GDM1 (cell line): ENCODE data around the gene SMARCAL1.

ENCODE experiments used
- DNase-seq: peaks from one replicate; lab custom pipeline; 2025; lab: John Stamatoyannopoulos, UW

Gene SMARCAL1

DNA sequence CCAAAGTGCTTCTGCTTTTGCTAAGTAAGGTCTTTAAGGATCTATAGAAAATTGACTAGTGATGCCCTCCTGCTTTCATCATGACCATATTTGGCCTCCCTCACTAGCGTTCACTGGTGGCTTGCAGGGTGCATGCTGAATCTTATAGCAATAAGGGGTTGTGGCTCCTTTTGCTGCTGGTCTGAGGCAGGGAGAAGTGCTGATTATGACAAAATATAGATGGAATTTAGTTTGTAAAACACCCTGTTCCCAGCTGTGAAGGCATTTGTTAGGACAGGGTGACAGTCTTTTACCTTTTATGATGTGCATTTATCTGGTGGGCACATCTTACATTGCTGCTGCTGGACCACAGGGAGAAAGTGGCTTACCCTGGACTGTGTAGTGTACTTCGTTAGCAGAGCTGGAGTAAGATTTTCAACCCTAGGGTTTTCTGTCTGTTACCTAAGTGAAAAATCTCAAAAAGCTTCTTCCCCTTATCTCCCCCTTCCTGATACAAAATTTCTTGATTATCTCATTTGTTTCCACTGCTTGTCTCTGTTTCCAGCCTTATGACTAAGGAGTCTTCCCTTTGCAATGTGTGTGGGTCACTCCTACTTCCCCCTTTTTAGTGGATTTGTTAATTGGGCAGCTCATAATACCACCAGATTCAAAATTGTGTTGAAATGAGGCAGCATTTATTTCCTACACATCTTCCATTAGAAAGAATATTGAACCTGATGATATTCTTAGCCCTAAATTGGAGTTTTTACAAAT is 65.2 kb downstream of the SMARCAL1 start:
- no peak for DNase-seq

DNA sequence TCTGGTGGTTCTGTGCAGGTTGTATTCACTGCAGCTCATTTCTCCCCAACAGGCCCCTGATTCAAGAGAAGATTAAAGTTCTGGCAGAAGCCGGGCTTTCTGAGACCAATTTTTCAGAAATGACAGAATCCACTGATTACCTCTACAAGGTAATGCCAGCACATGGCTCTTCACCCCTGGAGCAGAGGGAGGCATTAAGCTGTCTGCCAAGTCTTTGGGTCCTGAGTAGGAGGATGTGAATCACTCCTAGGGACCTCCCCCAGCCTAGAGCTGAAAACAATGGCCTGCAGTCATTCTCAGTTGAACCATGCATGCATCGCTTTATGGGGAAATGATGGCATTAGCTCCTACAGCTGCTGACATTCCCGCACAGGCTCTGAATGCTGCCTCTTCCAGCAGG is 65.9 kb downstream of the SMARCAL1 start:
- DNase-seq, result peak; percentile 9

DNA sequence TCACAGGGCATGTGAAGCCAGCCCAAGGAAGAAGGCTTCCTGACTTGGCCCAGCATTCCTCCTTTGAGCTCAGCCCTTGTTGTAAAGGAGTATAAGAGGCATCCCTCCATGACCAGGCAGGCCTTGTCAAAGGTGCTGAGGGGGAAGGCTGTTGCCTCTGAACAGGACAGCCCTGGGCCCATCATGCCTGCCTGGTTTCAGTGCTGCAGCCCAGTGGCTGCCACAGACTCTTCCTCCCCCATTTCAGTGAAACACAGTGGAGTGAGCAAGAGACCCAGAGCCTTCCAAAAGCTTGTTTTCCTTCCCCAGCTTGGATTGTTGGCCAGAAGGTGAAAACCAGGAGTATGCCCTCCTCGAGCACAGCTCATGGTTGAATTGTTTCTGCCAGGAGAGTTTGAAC is 66.5 kb downstream of the SMARCAL1 start:
- DNase-seq, result no peak

DNA sequence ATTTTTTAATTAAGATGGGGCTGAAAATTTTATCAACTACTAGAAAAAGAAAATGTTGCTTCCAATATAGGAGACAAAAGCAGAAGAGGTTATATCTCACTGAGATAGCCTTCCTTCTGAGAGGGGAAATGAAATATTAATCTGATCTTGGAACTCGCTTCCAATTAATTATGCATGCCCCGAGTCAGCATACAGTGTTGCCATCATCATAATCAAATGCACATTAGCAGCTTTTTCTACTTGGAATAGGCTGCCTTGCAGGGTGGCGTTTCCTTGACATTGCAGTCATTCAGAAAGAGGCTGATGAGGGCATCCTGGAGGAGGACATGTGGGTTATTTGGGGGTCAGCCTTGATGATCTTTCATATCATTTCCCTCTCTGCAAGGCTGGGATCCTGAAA is 67.9 kb downstream of the SMARCAL1 start:
- no peak for DNase-seq

DNA sequence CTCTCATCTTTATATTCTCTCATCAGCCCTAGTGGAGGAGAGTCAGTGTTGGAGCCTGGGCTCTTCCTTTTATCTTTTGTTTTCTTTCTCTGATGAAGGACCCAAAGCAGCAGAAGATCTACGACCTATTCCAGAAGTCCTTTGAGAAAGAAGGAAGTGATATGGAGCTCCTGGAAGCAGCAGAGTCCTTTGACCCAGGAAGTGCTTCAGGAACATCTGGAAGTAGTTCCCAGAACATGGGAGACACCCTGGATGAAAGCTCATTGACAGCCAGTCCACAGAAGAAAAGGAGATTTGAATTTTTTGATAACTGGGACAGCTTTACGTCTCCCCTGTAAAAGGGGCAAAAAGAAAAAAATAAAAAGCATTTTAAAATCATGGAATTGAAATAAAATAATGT is 70.4 kb downstream of the SMARCAL1 start:
- DNase-seq, result no peak

DNA sequence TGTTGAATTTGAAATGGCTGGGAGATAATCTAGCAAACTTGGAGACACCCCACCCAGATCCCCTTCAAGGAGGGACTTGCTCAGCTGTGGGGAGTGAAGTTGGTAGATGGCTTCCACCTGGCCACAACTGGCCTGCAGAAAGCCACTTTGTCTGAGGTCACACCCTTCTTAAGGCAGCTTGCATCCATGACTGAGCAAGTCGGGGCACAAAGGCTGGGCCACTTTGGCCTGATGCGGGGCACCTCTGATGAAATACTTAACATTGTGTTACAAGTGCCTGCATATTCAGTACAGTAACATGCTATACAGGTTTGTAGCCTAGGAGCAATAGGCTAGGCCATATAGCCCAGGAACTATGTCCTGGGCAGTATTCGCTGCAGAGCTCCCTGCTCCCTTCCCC is 73.0 kb downstream of the SMARCAL1 start:
- no peak for DNase-seq

DNA sequence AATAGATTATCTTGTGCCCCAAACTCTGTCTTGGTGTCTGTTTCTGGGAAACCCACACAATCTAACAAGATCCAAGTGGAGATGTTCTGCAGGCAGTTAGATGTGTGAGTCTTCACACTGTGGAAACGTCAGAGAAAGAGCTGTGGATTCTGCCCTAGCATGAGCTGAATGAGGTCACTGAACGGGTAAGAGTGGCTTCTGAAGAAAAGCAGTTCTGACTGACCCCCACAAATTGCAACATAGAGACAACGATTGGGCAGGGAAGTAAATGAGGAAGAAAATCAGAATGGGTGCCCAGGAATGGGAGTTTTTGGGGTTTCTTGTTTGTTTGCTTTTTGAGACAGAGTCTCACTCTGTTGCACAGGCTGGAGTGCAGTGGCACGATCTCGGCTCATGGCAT is 73.5 kb downstream of the SMARCAL1 start:
- no peak for DNase-seq

DNA sequence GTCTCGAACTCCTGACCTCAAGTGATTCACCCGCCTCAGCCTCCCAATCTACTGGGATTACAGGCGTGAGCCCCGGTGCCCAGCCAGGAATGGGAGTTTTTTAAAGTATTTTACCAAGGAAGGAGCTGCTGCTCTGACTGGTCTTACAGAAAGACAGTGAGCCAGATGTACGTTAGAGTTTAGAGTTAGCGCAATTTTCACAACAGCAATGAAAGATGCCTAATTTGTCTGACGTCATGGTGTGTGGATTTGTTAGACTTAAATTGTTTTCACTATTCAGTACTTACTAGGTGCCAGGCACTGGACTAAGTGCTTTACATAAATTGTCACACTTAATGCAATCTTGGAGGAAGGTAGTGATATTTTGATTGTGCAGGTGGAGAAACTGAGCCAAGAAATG is 74.0 kb downstream of the SMARCAL1 start:
- DNase-seq, result no peak

DNA sequence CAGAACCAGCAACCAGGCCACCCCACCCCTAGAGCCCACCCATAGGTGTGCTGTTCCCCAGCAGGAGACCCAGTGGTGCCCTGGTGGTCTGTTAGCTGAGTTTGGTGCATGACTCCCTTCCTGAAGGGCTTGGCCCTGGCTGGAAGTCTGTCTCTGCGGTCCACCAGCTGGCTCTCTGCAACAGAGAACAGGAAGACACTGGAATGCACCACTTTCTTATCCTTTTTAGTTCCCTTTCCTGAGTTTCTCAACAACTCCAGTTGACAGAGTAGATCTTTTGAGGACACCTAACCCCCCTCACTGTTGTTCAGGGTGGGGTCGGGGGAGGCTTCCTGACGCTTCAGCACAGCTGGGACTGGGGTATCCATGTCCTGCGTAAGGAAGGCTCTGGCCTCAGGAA is 74.4 kb downstream of the SMARCAL1 start:
- DNase-seq, result peak; percentile 71

DNA sequence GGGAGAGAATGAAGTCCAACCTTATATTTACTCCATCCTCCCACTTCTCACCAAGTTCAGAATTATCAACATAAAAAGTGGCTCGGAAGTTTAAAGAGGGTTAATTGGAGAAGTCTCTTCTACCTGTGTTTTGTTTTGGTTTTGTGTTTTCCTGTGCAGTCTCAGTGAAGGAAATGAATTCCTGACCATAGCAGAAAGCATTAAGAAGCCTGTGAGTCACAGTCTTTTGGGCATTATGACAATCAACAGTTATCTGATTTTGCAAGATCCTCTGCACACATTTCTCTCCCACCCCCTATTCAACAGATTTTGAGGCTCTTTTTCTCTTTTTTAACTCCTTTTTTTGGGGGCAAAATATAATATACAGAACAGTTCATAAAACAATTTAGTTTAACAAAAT is 77.8 kb downstream of the SMARCAL1 start:
- peak; percentile 17 for DNase-seq

DNA sequence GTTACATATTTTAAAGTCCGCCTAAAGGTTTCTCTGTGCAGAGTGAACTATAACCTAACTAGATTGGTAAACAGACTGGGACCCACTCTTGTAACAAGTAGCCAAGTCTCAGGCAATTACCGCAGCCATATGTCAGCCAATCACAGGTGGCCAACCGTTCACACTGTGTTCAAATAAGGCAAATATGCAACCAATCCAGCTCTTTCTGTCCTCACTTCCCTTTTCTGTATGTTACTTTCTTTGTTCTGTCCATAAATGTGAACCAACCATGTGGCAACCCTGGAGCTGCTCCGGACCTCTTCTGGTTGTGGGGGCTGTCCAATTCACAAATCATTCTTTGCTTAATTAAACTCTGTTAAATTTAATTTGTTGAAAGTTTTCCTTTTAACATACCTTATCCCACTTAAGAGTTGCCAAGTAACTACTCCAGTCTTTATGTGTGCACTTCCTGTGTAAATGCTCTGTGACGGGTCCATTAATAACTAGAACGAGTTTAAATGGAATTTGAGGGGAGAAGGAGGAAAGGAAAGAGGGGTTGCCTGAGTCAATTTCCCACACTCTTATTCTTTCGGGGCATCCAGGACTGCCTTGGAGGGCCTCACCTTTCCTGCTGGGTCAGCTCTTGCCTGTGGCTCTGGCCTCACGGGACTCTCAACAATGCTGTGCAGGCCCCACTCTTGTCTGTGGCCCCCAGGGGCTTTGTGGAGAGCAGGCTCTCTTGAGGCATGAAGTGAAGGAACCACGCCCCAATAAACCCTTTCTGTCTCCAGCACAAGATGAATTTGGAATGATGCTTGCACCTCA is 79.7 kb downstream of the SMARCAL1 start:
- no peak for DNase-seq

DNA sequence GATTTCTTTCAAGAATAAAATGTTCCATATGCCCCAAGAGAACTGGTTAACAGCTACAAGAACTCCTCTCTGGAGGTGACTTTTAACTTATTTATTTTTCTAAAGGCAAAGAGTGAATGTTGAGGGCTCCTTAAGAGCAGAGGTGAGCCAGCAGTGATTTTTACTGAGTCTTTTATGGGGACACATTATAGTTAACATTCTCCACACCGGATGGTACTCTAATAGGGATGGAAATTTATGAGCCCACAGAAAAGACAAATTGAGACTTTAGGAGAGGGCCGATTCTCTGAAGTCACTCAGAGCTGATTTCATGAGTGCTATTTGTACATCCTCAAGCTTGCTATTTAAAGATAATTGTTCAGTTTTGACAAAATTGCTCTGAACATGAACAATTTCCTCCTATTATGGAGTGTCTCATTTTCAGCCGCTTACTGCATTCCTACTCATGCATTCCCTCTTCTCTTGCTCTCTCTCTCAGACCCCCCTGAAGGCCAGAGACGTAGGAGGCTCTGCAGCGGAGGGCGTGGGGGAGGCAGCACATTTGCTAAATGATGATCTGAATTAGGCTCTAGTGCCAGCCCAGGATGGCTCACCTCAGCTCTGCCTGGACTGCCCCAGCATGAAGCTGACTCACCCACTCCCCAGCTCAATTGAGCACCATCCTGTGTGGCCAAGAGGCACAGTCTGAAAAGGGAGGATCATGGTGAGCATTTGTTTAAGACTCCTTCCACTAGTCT is 80.5 kb downstream of the SMARCAL1 start:
- no peak for DNase-seq

DNA sequence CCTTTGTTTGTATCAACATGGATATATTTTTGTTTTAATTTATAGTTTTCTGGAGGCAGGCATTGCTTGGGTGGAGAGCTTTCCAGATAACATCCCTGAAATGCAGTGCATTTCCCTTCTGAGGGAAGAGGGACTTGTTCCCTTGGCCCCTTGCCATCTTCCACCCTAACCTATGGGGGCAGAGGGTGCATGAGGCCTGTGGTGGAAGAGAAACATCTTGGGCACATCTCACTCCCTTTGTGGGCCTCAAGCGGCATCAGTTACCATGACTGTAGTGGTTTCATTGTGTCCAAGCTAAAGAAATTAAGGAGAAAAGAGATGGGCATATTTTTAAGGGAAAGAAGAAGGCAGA is 81.0 kb downstream of the SMARCAL1 start:
- DNase-seq, result no peak

DNA sequence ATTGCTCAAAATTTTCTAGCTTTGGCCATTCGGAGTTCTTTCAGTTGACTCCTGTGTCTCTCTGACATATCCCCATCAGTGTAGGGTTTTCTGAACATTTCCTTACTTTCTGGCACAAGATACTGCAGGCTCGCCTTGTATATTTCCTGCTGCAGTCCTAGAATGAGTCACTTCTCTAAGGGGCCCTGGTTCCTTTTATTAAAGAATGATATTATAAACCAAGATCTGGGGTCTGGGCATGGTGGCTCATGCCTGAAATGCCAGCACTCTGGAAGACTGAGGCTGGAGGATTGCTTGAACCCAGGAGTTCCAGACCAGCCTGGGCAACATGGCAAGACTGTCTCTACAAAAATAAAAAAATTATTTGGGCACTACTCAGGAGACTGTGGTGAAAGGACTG is 83.4 kb downstream of the SMARCAL1 start:
- peak; percentile 44 for DNase-seq

DNA sequence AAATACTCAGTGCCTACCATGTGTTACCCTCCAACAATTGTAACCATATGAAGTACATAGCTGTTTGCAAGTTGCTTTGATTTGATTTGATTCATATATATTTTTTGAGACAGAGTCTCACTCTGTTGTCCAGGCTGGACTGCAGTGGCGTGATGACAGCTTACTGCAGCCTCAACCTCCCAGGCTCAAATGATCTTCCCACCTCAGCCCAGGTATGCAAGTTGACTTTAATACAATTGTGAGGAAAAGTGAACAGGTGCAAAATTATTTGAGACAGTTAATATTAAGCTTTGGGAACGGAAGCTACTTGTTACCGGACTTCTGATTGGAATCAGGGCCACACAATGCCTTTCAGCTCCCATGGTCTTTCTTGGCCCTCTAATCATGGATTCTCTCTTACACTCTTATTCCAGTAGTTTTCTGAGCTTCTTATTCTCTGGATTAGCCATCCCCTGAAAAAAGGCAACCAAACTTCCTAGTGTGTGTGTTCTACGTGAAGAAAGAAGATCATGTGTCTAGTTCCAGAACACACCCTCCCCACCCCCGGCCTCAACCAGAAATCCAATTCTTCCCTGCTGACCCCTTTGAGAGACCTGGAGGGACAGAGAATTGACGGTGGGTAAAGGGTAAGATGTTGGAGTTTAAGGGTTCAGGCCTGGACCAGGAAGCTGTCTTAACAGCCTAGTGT is 85.2 kb downstream of the SMARCAL1 start:
- DNase-seq, result no peak

DNA sequence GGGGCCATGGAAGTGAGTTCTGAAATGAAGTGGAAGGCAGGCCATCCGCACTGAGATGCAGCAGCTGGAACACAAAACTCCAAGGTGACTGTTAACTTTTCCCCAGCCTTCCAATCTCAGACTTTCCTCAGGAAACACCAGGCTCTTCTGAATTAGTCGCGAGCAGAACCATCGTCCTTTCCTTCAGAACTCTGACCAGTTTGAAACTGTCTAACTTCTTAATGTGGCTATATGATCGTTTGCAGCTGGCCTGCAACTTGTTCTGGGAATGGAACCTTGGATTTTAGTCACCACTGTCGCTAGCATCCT is 85.7 kb downstream of the SMARCAL1 start:
- no peak for DNase-seq

DNA sequence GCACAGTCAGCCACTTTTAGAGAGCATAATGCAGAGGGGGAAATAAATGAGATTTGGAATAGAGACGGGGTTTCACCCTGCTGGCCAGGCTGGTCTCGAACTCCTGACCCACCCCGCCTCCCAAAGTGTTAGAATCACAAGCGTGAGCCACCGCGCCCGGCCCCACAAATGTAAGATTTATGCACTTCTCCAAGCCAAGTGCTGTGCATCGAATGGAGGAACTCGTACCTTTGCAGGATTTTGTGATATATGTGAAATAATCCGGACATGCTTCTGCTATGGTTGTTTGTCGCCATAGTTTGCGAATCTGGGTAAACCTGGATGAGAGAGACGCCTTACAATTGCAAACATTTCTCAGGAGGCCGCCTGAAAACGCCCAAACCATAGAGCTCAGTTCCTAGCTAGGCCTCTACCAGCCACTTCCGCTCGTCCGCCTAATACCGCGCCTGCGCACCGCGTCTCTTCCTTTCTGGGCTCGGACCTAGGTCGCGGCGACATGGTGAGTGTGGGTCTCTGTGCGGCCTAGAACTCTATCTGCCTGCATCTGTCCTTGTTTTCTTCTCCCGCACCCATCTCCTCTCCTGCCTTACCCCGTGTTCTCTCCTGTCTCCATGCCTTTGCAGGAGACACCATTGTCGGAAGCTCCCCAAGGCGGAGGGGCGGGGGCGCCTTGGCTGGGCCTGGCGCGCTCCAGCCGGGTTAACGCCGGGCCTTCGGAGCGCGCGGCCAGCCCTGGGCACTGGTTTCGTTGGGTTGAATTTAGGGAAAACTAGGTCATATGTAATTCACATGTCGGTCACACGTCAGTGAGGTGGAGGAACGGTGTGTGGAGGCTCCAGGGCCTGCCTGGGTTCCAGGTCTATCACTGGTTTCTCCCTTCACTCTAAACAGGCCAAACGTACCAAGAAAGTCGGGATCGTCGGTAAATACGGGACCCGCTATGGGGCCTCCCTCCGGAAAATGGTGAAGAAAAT is 86.4 kb downstream of the SMARCAL1 start, which contains the start of gene RPL37A:
RPL37A (plus strand) TSS at position 466 of the 974 bp plus-strand sequence; CDS start at position 497, 31 bp downstream.
- DNase-seq, result peak; percentile 87

DNA sequence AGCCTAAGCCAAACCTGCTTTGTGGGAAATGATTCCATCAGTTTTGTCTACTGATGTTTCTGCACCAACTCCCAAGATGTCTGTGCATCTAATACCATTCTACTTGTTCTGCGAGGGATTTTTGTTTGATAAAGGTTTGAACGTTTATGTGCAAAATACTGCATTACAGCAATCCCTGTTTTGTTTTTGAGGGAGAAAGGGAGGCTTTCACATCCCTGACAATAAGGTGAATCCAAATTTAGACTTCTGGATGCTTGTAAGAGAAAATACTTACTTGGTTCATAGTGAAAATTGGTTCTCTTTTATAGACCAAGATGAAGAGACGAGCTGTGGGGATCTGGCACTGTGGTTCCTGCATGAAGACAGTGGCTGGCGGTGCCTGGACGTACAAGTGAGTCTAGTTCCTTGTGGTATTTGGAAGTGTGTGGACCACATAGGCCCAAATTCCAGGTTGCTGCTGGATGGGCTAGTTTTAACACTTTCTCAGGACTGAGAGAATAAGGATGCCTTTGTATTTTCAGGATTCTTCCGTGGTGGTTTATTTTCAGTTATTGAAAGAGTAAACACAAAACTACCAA is 87.4 kb downstream of the SMARCAL1 start:
- DNase-seq, result no peak

DNA sequence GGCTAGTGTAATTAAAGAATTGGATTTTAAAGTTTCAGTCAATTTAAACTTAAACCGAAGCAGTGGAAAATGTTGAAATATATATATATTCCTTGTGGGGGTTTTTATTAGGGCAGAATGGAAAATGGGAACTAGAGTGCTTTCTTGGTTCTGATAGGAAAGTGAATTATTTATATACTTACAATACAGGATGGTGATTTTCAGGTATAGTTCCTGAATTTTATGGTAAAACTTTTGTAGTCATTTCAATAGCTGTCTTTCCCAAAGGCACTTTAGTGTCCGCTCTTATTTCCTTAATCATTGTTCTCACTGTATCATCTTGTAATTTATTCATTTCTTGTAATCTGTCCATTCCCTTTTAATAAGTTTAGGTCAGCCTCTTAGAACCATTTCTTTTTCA is 88.3 kb downstream of the SMARCAL1 start:
- DNase-seq, result no peak

DNA sequence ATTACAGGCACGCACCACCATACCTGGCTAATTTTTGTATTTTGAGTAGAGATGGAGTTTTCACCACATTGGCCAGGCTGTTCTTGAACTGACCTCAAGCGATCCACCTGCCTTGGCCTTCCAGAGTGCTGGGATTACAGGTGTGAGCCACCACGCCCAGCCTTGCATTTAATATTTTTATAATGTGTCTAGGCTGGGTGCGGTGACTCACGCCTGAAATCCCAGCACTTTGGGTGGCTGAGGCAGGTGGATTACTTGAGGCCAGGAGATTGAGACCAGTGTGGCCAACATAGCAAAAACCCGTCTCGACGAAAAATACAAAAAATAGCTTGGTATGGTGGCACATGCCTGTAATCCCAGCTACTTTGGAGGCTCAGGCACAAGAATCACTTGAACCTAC is 89.6 kb downstream of the SMARCAL1 start:
- no peak for DNase-seq
